NCI-H446 (cell line): ENCODE results near the gene QSOX1.

ENCODE experiments used
- DNase-seq, 2 experiments: peaks; one replicate each; lab custom pipeline; 2025; lab: John Stamatoyannopoulos, UW

Gene QSOX1

DNA sequence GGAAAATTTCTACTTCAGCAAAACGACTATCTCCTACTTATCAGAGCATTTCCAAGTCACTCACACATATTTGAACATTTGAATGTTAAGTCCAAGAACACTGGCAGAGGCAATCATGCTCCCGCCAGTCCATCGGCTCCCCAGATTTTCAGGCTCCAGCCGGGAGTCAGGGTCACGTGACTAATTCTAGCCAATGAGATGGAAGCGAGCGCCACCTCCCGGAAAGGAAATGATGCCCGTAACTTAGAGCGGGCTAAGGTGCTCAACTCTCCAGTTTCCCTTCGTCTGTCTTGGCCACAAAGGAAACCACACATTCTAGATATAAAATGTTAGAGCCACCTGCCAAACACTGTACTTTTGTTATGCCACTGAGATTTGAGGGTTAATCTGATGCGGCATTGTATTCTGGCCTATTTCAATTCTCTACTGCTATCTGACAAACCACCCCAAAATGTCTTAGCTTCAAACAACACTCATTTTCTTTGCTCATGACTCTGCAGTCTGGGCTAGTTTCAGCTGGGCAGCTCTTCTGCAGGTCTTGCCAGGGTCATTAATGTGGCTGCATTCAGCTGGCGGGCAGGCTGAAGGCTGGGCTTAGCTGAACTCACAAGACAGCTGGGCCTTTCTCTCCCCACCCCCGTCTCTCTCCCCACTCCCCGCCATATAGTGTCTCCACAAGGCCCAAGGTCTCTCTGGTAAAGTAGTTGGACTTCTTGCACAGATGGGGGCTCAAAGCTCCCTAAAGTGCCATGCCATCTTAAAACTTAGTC, 58.9 kb downstream of the QSOX1 start:
- DNase-seq, result no peak

- DNase-seq, result peak in 1 of 2 experiments; percentile 44
These were observed 61.4 kb downstream of the QSOX1 start for GRCh38 chr1:180215856-180216625.

- no peak for DNase-seq
These were observed 62.3 kb downstream of the QSOX1 start for GRCh38 chr1:180217006-180217405.

DNA sequence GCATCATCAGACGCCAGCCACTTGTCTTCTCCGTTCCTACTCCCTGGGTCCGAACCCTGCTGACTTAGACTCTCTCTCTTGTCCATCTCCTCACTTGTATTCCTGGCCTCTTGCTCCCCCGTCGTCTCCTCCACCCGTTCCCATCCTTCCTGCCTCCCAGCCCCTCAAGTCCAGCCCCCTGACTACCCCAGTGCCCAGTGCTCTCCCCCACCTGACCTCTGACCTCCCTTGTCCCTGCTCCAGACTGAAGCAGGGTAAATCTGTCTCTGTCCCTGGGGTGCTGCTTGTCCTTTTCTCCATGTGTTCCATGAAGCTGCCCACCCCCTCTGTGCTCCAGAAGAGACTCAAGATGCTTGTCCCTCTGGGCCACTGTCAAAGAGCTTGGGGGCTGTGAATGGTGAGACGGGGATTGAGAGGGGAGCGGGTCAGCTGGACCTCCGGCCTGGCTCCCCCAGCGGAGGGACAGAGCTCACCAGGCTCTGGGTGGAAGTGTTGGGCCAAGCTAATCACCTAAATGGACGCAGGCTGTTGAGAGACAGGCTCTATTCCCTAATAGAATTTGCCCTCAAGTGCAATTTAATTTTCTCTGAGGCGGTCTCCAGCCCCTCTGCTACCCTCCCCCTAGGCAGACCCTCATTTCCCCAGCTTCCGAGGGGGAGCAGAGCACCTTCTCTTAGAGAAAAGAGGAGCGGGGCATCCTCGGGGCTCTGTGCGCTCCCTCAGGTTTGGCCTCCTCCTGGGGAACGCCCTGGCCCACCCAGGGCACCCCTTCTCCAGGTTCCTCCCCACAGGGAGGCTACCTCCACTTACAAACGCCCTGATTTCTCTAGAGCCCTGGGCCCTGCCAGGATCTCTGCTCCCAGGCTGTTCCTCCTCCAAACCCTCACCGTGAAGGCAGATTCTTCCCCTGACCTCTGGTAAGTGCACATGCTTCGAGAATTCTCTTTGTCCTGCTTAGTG, 64.4 kb downstream of the QSOX1 start:
- no peak for DNase-seq

GRCh38 chr1:180219776-180220175, 65.1 kb downstream of the QSOX1 start:
- DNase-seq, result no peak

GRCh38 chr1:180221462-180221861, 66.8 kb downstream of the QSOX1 start:
- no peak for DNase-seq

- no peak for DNase-seq
These were observed 70.2 kb downstream of the QSOX1 start for GRCh38 chr1:180224902-180225301.

GRCh38 chr1:180225403-180225802, 70.7 kb downstream of the QSOX1 start:
- DNase-seq, result no peak

- DNase-seq, result no peak
These were observed 73.4 kb downstream of the QSOX1 start for GRCh38 chr1:180227861-180228647.

DNA sequence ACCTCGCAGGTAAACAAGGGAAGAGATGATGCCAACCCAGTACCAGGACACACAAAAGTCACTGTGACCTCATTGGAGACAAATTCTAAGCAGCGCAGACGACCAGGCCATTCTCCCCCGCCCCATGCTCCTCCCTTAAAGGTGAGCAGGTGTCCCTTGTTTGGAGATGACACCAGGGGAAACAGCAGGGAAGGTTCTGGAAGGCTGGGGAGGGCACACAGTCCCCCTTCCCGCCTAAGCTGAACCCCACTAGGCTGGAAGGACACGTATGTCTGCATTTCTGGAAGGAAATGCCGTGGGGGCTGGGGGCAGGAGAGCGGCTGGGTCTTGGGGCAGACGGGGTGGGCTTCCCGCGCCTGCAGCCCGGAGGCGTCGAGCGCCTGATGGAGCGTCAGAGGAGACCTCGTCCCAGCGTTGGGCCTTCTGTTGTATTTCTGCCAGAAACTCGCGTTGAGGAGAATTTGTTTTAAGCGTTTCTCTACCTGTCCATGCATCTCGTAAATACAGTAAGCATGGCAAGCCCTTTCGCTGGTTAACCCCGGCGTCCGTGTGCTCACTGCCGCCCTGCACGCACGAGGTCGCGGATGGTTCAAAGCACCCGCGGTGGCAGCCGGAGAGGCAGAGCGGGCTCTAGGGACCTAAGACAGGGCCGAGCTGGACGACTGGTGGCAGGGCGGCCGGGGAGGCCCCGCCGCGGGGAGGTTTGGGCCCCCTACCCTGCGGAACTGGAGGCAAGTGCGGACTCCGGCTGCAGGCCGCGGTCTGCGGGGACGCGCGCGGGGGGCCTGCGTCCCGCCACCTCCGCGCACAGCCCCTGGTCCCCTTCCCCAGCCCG, 74.2 kb downstream of the QSOX1 start:
- DNase-seq, result no peak

DNA sequence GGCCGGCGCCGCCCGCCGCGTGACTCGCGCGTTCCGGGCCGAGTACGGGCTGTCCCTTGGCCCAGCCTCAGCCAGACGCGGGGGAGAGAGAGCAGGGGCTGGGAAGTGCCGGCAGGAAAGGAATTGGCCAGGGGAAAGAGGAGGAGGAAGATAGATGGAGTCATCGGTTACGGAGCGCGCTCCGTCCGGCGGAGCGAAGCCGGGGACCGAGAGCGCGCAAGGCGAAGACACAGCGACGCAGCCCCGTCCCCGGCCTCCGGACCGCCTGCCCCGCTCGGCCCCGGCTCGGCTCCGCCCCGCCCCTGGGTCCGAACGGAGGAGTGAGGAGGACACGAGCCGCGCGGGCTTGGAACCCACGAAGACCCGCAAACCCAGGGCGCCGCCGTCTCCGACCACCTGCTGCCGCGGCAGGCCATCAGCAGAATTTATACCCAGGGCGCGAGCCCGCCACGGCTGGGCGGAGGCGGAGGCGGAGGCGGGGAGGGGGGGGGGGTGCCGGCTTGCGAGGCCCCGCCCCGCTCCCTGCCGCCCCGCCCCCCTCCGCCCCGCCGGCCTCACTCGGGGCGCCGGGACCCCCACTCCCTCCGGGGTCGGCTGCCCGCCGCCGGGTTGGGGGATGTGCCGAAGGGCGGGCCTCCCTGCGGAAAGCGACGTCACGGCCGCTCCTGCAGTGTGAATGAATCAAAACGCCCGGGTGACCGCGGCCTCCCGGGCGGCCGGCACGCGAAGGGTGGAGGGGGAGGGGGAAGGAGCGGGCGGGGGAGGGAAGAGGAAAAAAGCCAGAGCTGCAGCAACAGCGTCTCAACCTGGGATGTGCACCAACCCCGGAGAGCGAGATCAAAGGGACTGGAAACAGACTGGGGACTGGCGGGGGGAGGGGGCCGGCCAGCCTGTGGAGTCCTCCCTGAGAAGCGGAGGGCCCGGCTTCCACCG, 75.1 kb downstream of the QSOX1 start, which contains the start of gene LHX4:
Gene LHX4 (plus strand): TSS at position 782 of the 933 bp plus-strand sequence. CDS start 266 bp downstream, outside the sequence.
- DNase-seq, result peak in 1 of 2 experiments; percentile 63

DNA sequence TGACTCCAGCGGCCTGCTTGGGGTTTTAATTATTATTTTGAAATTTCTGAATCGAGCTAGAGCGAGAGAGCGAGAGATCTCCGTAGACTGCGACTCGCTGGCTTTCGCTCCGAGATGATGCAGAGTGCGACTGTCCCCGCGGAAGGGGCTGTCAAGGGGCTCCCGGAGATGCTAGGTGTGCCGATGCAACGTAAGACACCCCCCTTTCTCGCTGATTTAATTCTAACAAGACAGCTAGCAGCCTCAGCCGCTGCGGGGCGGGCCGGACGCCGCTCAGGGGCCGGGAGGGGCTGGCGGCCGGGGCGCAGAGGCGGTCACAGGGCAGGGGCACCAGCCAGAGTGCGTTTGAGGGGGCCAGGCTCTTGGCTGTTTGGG, 75.7 kb downstream of the QSOX1 start:
- DNase-seq, result no peak

DNA sequence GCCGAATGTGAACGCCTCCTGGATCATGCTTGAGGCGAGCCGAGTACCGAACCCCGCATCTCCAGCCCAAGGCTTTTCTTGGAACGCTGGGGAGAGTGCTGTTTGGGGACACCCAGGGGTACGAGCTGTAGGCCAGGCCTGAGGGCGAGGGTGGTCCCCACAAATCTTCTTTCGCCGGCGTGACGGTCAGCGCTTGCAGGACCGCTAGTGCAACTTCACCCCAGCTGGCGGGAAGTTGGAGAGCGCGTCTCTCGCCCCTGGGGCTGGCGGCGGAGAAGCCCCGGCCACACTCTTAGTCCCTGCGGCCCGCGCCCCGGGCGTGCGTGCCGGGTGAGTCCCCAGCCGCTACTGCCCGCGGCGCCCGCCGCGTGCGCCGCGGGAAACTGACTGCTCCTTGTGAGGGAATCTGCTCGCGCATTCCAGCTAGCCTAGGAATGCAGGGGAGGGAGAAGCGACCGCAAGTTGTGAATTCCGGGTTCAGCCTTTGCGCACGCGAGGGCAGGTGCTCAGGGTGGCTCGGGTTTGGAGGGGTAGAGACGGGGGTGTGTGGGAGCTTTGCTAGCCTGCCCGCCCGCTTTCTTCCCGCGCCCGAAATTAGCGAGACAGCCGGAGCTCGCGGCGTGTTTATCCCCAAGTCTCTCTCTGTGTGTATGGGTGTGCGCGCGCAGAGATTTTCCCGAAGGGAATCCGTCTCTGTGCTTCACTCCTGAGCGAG, 76.3 kb downstream of the QSOX1 start:
- DNase-seq, result peak in 1 of 2 experiments; percentile 21

- peak in 1 of 2 experiments; percentile 30 for DNase-seq
These were observed 76.8 kb downstream of the QSOX1 start for GRCh38 chr1:180231506-180231921.

- DNase-seq, result no peak
These were observed 77.3 kb downstream of the QSOX1 start for GRCh38 chr1:180231936-180232335.

DNA sequence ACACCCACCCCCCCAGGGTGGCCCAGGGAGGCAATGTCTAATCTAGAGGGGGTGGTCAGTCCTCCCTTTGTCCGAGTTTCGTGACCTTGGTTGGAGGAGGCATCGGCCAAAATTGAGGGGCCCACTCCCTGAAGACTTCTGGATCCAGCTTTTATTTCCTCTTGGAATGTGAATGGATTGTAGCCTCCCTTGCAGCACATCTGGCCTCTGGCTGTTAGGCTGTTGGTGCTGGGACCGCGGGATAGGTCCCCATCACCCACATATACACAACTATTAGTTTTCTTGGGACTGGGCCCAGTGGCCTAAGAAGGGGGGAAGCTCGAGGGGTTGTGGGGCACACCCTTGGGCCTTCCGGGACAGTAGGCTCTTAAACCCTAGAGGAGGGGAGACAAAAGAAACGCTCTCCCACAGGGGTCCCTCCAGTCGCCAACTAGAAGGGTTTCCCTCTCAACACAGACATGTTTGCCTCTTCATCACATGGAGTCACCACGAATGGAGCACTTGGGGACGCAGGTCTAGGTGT, 77.9 kb downstream of the QSOX1 start:
- DNase-seq, result no peak

DNA sequence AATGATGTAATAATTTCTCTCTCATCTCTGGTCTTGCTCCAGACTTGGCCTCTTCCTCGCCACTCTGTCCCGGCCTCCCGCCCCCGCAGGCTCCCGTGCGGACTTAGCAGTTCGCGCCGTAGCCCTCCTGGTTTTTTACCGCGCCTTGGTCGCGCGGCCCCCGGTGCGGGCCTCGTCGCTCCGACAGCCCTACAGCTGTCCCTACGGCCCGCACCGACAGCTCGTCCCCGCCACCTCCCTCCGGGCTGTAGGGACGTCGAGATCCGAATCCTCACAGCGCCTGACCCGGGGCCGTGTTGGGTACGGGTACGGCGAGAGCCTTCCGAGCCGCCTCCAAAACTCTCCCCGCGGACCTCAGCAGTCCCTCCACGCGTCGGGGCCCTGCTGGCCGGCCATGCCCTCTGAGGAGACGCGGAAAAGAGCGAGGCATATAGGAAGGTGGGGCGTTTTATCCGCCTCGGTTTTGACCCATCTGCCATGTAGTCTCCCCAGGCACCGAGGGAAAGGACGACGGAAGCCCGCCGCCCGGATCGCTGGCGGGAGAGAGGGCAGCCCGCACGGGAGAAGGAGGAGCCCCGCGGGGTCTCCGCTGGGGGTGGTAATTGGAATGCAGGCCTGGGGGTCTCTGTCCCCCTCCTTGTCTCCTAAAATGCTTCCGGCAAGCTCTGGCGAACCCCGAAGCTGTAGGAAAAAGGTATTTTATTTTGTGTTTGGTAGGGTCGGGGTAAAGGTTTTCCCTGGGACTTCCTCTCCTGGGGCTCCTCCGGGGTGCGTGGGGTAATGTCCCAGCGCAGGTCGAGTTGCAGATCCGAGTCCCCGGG, 78.7 kb downstream of the QSOX1 start:
- DNase-seq, result no peak
